ENCODE results near the gene CNTN4. TPM values are rescaled to one million over a fixed set of nuclear protein-coding genes. Genes with fewer than 3 reads are reported as not detected.

CNTN4 gene
- total RNA-seq, 6 experiments from 2014 or later, result 1.5 to 3.9 (median 1.7) TPM

DNA sequence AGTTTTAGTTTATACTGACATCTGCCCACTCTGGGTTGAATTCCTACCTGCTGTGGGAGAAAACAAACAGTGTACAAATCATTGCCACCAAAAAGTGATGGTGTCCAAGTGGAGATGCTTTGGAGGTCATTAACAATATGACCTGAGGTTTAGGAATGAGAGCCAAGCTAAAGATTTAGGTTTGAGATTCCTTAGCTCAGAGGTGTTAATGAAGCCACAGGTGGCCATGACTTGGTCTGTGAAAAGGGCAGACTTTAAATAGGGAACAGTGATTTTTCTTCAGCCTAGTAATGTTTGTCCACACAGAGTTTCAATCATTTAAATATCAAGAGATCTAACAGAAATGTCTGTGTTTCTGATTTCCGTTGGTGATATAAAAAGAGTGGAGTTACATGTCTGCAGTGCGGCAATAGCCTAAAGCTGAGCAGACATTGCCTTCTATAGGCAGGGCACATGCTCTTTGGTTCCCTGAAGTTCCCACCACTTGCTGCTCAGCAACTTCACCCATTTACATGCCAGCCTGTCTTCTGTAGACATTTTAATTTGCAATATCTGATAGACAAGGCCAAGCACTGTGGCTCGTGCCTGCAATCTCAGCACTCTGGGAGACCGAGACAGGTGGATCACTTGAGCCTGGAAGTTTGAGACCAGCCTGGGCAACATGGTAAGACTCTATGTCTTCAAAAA is 588.3 kb downstream of the CNTN4 start:
- no peaks in the 10 kb centered on the region for H3K9me3 ChIP-seq
- intact Hi-C loops (cut with DNase I), result no loop called here
- no peaks in the 10 kb centered on the region for H3K4me1 ChIP-seq
- no peak for TF ChIP-seq POLR2A (IDR thresholded peaks at IDR 0.05)
- TF ChIP-seq, protein P1, sequence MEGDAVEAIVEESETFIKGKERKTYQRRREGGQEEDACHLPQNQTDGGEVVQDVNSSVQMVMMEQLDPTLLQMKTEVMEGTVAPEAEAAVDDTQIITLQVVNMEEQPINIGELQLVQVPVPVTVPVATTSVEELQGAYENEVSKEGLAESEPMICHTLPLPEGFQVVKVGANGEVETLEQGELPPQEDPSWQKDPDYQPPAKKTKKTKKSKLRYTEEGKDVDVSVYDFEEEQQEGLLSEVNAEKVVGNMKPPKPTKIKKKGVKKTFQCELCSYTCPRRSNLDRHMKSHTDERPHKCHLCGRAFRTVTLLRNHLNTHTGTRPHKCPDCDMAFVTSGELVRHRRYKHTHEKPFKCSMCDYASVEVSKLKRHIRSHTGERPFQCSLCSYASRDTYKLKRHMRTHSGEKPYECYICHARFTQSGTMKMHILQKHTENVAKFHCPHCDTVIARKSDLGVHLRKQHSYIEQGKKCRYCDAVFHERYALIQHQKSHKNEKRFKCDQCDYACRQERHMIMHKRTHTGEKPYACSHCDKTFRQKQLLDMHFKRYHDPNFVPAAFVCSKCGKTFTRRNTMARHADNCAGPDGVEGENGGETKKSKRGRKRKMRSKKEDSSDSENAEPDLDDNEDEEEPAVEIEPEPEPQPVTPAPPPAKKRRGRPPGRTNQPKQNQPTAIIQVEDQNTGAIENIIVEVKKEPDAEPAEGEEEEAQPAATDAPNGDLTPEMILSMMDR (IDR thresholded peaks at IDR 0.05), result no peak
- no peak for ATAC-seq
- DNase-seq, result no peak
- H3K36me3 ChIP-seq, result no peaks in the 10 kb centered on the region
- WGBS (ENCODE audit: insufficient coverage, low coverage, low lambda C conversion rate, missing lambda C conversion rate), result 53% methylated on average over 3 of the region's 4 CpGs
- H3K27me3 ChIP-seq, result no peaks in the 10 kb centered on the region
- H3K27ac ChIP-seq, result no peak overlapping the region
- H3K4me3 ChIP-seq, result no peak overlapping the region

DNA sequence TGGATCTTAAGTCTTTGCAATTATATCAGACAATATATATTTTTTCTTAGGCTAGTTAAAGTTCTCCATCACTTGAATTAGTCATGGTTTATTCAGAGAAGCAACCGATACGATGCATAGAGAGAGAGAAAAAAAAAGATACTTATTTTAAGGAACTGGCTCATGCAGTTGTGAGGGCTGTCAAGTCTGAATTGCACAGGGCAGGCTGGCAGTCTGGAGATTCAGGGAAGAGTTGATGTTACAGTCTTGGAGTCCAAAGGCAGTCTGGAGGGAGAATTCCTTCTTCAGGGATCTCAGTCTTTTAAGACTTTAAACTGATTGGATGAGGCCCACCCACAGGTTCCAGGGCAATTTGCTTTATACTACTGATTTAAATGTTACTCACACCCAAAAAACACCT is 598.9 kb downstream of the CNTN4 start:
- intact Hi-C loops (cut with DNase I), result no loop called here
- Histone ChIP-seq H3K27me3 (no peaks in the 10 kb centered on the region), H3K4me1 (no peaks in the 10 kb centered on the region), H3K36me3 (no peaks in the 10 kb centered on the region), H3K9me3 (no peaks in the 10 kb centered on the region), H3K27ac (no peak overlapping the region), H3K4me3 (no peak overlapping the region)
- 55% methylated on average over 2 of the region's 2 CpGs for WGBS (ENCODE audit: insufficient coverage, low coverage, low lambda C conversion rate, missing lambda C conversion rate)
- DNase-seq (no peak), ATAC-seq (no peak)
- TF ChIP-seq, protein P1 (IDR thresholded peaks at IDR 0.05), result no peak
- no peak for TF ChIP-seq POLR2A (IDR thresholded peaks at IDR 0.05)

DNA sequence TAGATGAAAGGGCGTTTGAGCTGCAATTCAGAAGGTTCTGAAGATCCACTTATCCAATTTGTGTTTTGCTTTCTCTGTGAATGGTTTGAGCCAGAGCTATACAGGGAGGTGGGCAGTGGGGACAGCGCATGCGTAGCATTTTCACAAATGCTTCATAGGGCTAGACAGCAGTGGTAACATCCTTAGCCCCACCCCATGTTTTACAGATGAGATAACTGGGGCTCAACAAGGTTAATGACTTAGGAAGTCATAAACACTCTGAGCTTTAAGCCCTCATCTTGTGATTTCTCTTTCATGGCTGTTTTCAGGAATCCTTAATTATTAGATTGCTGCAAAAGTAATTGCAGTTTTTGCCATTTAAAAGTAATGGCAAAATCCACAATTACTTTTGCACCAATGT is 602.8 kb downstream of the CNTN4 start:
- no peaks in the 10 kb centered on the region for H3K27me3 ChIP-seq
- WGBS (ENCODE audit: insufficient coverage, low coverage, low lambda C conversion rate, missing lambda C conversion rate), result 57% methylated on average over 2 of the region's 3 CpGs
- H3K36me3 ChIP-seq, result no peaks in the 10 kb centered on the region
- no peak overlapping the region for H3K4me3 ChIP-seq
- ATAC-seq, result no peak
- TF ChIP-seq, protein P1 (IDR thresholded peaks at IDR 0.05), result no peak
- TF ChIP-seq POLR2A (IDR thresholded peaks at IDR 0.05), result no peak
- no peaks in the 10 kb centered on the region for H3K9me3 ChIP-seq
- intact Hi-C loops (cut with DNase I), result no loop called here
- no peak for DNase-seq
- no peak overlapping the region for H3K27ac ChIP-seq
- no peaks in the 10 kb centered on the region for H3K4me1 ChIP-seq

DNA sequence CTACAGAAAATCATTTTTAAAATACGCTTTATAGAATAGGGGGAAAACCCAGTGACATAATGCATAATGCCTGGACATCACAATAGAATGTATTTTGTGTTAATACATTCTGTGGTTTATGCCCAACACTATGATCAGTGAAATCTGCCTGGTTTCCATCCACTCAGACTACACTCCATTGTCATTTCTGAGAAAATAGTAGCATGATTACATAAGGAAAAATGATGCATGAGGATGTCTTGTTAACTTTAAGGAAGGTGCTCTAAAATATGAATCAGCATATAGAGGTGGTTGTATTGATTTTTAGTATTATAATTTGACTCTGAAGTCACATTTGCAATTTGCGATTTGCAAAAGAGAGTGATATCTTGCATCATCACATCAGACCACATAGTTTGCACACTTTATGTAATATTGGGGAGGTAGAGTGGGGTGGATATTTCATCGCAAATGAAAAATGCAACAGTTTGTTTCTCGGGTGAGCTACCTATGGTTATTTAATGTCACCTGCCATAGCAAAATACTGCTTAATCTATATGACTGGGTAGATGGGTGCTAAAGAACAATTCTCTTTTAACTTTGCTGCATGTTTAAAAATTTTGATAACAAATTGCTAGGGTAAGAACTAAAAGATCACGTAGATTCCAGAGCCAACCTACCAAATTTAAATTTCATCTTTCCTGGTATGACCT is 607.6 kb downstream of the CNTN4 start:
- TF ChIP-seq, protein P1 (IDR thresholded peaks at IDR 0.05), result no peak
- TF ChIP-seq POLR2A (IDR thresholded peaks at IDR 0.05), result no peak
- DNase-seq, result no peak
- H3K4me1 ChIP-seq, result no peaks in the 10 kb centered on the region
- H3K9me3 ChIP-seq, result no peaks in the 10 kb centered on the region
- H3K4me3 ChIP-seq, result no peak overlapping the region
- H3K27me3 ChIP-seq, result no peaks in the 10 kb centered on the region
- H3K27ac ChIP-seq, result no peak overlapping the region
- intact Hi-C loops (cut with DNase I), result no loop called here
- no peak for ATAC-seq
- WGBS (ENCODE audit: insufficient coverage, low coverage, low lambda C conversion rate, missing lambda C conversion rate), result 73% methylated on average over 5 of the region's 5 CpGs
- no peaks in the 10 kb centered on the region for H3K36me3 ChIP-seq

Measured in right lobe of liver (tissue), 6 donors.